Erythroblast (primary cell): ENCODE data around the gene RGS17.

Experiments
- GATA1 ChIP-seq: IDR thresholded peaks from 2 replicates; pipeline ENCODE4 v1.6.1; 2011; ENCODE audit warnings: low read depth, mild to moderate bottlenecking, control low read depth, low read length, moderate library complexity
- POLR2A ChIP-seq: IDR thresholded peaks from 2 replicates; pipeline ENCODE4 v1.6.1; 2011; ENCODE audit warnings: mild to moderate bottlenecking, low read length

DNA sequence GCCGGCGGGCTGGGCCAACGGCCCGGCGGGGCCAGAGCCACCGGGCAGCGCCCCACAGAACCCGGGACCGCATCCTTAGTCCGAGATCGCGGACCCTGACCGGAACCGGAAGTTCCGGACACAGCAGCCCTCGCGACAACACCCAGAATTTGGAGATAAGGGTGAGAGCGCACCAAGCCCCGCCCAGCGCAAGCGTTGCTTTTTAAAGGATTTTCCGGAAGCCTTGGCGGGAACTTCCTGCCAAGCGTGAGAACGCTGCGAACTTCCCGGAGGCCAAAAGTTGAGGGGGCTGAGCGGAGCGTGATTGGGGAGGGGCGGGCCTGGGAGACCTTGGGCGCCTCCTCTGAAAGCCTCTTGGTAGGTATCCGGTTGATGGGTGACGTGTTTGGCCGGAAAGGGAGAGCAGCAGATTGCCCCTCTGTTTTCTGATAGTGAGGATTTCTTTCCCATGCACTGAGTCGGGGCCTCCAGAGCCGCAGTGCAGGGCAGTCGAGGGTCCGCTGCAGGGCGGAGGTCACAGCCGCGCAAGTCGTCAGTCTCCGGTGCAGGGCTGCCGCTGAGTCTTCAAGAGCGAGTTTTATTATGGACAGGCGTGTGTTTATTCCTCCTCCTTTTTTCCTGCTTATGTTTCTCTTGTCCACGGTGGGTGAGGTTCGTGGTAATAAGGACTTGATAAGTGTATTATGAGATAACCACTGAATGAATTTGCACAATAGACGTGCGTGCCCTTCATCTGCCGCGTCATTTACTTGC, 128.3 kb downstream of the RGS17 start, which contains the start of gene MTRF1L:
- TF ChIP-seq POLR2A (peak; percentile 84), GATA1 (no peak)
